ENCODE results near the gene D2HGDH. TPM values are rescaled to one million over a fixed set of nuclear protein-coding genes. Genes with fewer than 3 reads are reported as not detected.
"Not testable (repeated sequence)": the region's sequence is repeated elsewhere in the genome, so short reads cannot be mapped to it uniquely, and the experiment has no call there.

D2HGDH gene
- total RNA-seq, 1 experiment from 2014 or later: 10.3 TPM

GRCh38 chr2:241782053-241782452 lies 47.6 kb downstream of the D2HGDH start:
- DNase-seq (ENCODE audit: extremely low read depth, low read depth): not testable (repeated sequence)

- DNase-seq (ENCODE audit: extremely low read depth, low read depth): no peak
Measured at GRCh38 chr2:241788135-241788534, 53.7 kb downstream of the D2HGDH start.

GRCh38 chr2:241788572-241788971 lies 54.1 kb downstream of the D2HGDH start:
- DNase-seq (ENCODE audit: extremely low read depth, low read depth): no peak

GRCh38 chr2:241791385-241791784 lies 57.0 kb downstream of the D2HGDH start:
- not testable (repeated sequence) for DNase-seq (ENCODE audit: extremely low read depth, low read depth)

- no peak for DNase-seq (ENCODE audit: extremely low read depth, low read depth)
Measured at GRCh38 chr2:241793385-241793784, 59.0 kb downstream of the D2HGDH start.

GRCh38 chr2:241794250-241794823 lies 59.9 kb downstream of the D2HGDH start:
- DNase-seq (ENCODE audit: extremely low read depth, low read depth): no peak

GRCh38 chr2:241795021-241795999 lies 60.9 kb downstream of the D2HGDH start:
- DNase-seq (ENCODE audit: extremely low read depth, low read depth): no peak

- no peak for DNase-seq (ENCODE audit: extremely low read depth, low read depth)
Measured at GRCh38 chr2:241796209-241796608, 61.8 kb downstream of the D2HGDH start.

- DNase-seq (ENCODE audit: extremely low read depth, low read depth): no peak
Measured at GRCh38 chr2:241796610-241797138, 62.2 kb downstream of the D2HGDH start.

GRCh38 chr2:241797441-241798080 lies 63.1 kb downstream of the D2HGDH start:
- no peak for DNase-seq (ENCODE audit: extremely low read depth, low read depth)

GRCh38 chr2:241798081-241798630 lies 63.7 kb downstream of the D2HGDH start:
- no peak for DNase-seq (ENCODE audit: extremely low read depth, low read depth)

GRCh38 chr2:241798631-241799521 lies 64.4 kb downstream of the D2HGDH start:
- DNase-seq (ENCODE audit: extremely low read depth, low read depth): no peak

GRCh38 chr2:241799522-241800197 lies 65.2 kb downstream of the D2HGDH start:
- DNase-seq (ENCODE audit: extremely low read depth, low read depth): no peak

GRCh38 chr2:241800198-241800903 lies 65.9 kb downstream of the D2HGDH start:
- DNase-seq (ENCODE audit: extremely low read depth, low read depth): not testable (repeated sequence)

GRCh38 chr2:241801611-241802420 lies 67.4 kb downstream of the D2HGDH start:
- DNase-seq (ENCODE audit: extremely low read depth, low read depth): no peak

GRCh38 chr2:241802421-241803318 lies 68.2 kb downstream of the D2HGDH start:
- DNase-seq (ENCODE audit: extremely low read depth, low read depth): no peak
